Fibroblast of peridontal ligament (primary cell): ENCODE data around the gene RBM5.

Source experiments
- DNase-seq: peaks from one replicate; pipeline ENCODE4 v3.0.0-alpha.2; 2010; ENCODE audit errors: extremely low read depth

The RBM5 gene

GRCh38 chr3:50160561-50160983 is 71.9 kb downstream of the RBM5 start:
- DNase-seq: no peak

DNA sequence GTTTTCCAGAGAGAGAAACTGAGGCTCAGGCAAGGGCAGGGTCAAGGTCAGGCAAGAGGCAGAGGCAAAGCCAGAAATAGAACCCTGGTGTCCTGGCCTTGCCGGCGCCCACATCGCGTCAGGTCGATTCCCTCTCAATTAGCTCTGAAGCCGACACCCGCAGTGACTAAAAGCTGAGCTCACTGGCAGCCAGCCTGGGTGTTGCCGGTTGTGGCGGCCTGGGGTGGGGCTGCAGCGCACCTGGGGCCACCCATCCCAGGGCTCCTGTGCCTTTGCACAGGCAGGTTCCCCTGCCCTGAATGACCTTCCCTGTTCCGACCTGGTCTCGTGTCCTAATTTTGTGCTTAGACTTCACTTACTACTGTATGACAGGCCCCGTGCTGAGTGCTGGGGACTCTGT is 72.6 kb downstream of the RBM5 start:
- DNase-seq: no peak

DNA sequence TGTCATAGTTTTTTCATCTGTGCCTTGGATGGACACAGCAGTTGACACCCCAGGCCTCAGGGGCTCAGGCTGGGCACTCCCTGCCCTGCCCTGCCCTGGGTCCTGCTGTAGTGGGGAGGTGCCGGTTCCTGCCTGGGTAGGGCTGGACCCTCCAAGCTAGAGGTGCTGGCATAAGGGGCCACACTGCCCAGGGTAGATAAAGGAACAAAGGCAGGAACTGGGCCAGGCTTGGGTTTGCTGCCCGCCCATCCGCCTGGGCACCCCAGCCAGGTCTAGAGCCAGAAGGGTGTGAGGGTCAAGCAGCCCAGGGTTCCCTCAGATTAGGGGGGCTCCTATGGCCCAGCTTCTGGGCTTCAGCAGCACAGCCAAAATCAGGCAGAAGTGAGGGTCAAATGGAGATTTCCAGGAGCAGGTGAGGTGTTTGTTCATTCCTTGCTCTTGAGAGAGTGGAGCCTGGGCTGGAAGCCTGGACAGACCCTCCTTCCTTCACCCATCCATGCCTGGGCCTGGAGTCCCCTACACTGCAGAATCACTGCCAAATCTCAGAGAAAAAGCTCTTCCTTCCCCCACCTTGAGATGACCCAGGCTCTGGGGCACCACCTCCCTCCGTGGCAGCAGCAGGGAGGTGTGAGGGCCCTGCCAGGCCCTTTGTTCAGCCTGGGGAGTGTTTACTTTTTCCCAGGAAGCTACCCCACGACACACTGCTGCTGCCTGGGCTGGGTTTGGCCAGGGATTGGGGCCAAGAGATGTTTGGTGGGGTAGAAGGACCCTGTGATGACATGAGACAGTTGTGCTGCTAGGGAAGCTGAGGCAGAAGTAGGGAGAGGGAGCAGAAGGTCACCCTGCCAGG is 73.5 kb downstream of the RBM5 start:
- DNase-seq: no peak

GRCh38 chr3:50163572-50164455 is 75.1 kb downstream of the RBM5 start:
- peak; percentile 96 for DNase-seq

GRCh38 chr3:50164481-50164880 is 75.8 kb downstream of the RBM5 start:
- DNase-seq: no peak

DNA sequence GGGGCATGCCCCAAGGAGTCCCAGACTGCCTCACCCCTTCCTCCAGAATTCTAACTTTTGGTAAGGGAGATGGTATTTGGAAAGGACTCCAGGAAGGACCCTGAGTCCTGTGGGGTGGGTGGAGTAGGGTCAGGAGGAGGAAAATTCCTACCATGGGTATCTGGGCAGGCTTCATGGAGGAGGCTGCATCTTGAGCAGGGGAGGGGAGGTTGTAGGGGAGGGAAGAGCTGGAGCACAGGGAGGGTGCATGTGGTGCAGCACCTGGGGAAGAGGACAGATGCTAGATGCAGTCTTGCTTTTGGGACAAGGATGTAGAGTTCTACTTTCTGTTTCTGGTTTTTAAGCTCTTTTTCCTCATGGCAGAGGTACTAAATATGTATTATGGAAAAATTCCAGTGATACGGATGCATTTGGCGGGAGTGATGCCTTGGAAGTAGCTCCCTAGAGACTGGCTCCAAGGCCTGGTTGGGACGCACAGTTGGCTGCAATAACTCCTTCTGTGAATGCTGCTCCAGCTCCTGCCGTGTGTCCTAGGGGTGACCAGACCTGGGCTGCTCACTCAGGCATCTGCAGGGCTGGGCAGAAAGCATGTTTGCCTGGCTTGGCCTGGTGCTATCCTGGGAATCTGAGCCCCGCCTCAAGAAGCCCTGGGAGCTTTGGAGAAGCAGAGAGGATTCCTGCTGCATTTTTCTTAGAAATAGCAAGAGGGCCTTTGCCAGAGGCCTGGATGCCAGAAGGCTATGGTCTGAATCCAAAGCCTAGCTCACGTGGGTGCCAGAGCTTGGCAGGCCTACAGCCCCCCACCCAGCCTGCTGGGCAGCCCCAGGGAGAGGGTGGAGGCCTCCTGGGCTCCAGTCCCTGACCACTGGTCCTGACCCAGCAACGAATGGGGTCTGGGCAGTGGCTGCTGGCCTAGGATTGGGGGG is 76.5 kb downstream of the RBM5 start:
- DNase-seq: peak; percentile 89

DNA sequence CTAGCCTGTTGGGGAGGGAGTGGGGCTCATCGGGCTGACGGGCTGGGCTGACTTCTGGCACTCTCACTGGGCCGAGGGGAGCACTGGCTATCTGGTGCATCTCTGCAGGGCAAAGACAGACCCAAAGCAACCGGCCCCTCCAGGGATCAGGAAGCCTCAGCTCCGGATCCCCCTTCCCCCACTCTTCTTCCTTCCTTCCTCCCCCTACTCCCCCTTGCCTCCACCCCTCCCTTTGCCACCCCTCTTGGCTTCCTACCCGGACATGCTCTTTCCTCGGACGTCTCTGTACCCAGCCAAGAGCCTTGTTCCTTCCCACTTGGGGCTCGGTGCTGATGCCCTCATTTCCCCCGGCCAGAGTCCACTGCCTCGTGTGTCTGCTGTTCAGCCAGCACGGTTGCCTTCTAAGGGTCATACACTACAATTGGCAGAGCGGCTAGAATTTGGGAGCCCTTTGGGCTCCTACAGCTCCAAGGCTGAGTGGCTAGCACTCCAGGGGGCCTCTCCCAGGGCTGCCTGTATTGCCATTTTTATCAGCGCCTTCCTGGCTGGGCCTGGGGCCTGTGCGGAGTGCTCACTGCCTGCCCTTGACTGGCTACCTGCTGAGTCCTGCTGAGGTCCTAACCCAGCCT is 77.3 kb downstream of the RBM5 start:
- DNase-seq: peak; percentile 24

GRCh38 chr3:50166620-50167019 is 77.9 kb downstream of the RBM5 start:
- DNase-seq: no peak

DNA sequence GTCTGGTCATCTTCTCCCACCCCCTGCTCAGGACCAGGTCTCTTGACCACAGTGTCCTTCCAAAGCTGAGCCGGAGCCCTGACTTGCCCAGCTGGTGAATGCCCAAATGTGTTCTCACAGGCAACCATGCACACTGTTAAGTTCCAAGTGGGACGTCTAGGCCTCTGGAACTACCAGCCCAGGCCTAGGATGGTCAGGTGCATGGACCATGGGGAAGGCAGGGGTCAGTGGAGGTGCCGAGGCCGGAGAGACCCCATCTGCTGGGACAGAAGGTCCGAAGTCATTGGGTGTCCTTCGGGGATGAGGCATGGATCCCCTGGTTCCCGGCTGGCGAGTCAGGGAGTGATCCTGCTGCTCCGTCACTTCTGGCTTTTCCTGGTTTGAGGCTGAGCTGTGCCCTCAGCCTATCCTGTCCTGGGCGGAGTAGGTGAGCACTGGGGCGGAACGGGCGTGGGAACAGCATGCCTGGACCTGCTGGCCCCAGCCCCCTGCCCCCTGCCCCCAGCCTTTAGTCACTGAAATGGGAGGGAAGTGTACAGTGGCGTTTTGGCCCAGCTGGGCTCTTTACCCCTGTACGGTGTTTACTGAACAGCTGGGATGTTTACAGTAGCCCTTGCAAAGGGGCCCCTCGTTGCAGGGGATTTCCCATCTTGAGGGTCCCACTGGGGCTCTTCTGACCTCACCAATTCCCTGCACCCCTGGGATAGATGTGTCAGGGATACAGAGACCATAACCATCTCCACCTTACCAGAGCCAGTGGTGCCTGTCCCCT is 78.5 kb downstream of the RBM5 start:
- no peak for DNase-seq

GRCh38 chr3:50167841-50168209 is 79.1 kb downstream of the RBM5 start:
- DNase-seq: no peak

GRCh38 chr3:50168388-50168787 is 79.7 kb downstream of the RBM5 start:
- DNase-seq: no peak
